Stomach smooth muscle (tissue), 2 donors: ENCODE measurements around the gene SMAD5.

Experiments
- H3K27ac ChIP-seq: one replicate; pipeline ENCODE4 v1.7.0; 2013; ENCODE audit warnings: mild to moderate bottlenecking, low read length, inconsistent platforms
- H3K27me3 ChIP-seq, 2 donors: one replicate each; pipeline ENCODE4 v1.7.0; 2013; ENCODE audit warnings: low read length in 2 of 2; ENCODE audit not compliant: insufficient read depth in 2 of 2, control insufficient read depth in 1 of 2
- H3K36me3 ChIP-seq, 2 donors: one replicate each; pipeline ENCODE4 v1.7.0; 2013; ENCODE audit warnings: low read length in 2 of 2; ENCODE audit not compliant: control insufficient read depth in 2 of 2, insufficient read depth in 2 of 2
- H3K4me1 ChIP-seq: one replicate; pipeline ENCODE4 v1.7.0; 2013; ENCODE audit warnings: low read length; ENCODE audit not compliant: control insufficient read depth, insufficient read depth
- H3K4me3 ChIP-seq, 2 donors: one replicate each; pipeline ENCODE4 v1.7.0; 2013; ENCODE audit warnings: low read length in 2 of 2
- H3K9ac ChIP-seq, 2 donors: one replicate each; pipeline ENCODE4 v1.7.0; 2013; ENCODE audit warnings: low read length in 2 of 2, mild to moderate bottlenecking in 1 of 2
- H3K9me3 ChIP-seq, 2 donors: one replicate each; pipeline ENCODE4 v1.7.0; 2013; ENCODE audit warnings: low read length in 2 of 2; ENCODE audit not compliant: control insufficient read depth in 2 of 2
- donor health status: healthy.
- donor health status: Pancreatic carcinoma.

The SMAD5 gene

GRCh38 chr5:136188859-136189258 is 56.2 kb downstream of the SMAD5 start:
- Histone ChIP-seq H3K9me3 (no peaks in the 10 kb centered on the region), H3K27ac (no peak overlapping the region), H3K27me3 (peaks cover 9 to 13% of the 10 kb centered on the region in 2 donors), H3K4me3 (no peak overlapping the region), H3K36me3 (peaks cover 7 to 20% of the 10 kb centered on the region in 2 donors), H3K4me1 (peaks cover 22% of the 10 kb centered on the region), H3K9ac (no peak overlapping the region)

DNA sequence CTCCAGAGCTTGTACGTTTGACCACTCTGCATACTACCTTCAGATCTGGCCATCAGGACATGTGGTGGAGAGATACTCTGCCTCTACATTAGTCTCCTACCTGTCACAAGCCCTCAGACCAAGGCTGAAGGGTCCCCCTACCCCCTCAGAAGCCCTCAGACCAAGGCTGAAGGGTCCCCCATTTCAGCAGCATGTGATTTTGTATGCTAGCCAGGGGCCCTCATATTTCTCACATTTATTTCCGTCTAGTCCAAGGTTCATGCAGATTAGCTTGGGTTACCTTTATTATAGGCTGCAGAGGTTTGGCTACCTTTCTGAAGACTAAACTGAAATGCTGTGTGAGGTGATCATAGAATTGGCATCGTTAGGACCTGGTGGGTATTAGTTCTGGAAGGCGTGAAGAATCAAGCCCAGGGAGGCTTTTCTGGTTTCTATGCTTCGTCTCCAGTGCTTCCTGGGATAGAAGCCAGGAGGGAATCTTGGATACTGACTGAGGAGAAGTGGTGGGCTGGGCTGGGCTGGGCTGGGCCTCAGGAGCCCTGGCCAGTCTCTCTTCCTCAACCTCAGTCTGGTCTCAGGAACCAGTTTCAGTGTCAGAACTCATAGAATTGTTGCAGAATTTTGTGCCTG is 57.6 kb downstream of the SMAD5 start:
- Histone ChIP-seq H3K4me3 (no peak overlapping the region), H3K9ac (no peak overlapping the region), H3K9me3 (no peaks in the 10 kb centered on the region), H3K27ac (no peak overlapping the region), H3K36me3 (peaks cover 7 to 20% of the 10 kb centered on the region in 2 donors), H3K27me3 (peaks cover 9 to 15% of the 10 kb centered on the region in 2 donors), H3K4me1 (peaks cover 35% of the 10 kb centered on the region)

- Histone ChIP-seq H3K27ac (no peak overlapping the region), H3K4me1 (peaks cover 42% of the 10 kb centered on the region), H3K4me3 (no peak overlapping the region), H3K27me3 (peaks cover 9 to 15% of the 10 kb centered on the region in 2 donors), H3K9ac (no peak overlapping the region), H3K9me3 (no peaks in the 10 kb centered on the region), H3K36me3 (peaks cover 7 to 20% of the 10 kb centered on the region in 2 donors)
These were observed 58.3 kb downstream of the SMAD5 start for GRCh38 chr5:136190904-136191303.

GRCh38 chr5:136191304-136192014 is 58.8 kb downstream of the SMAD5 start:
- no peak overlapping the region for H3K9ac ChIP-seq
- H3K27ac ChIP-seq: no peak overlapping the region
- H3K4me3 ChIP-seq: peak overlapping the region; percentile 64 to 77
- no peaks in the 10 kb centered on the region for H3K9me3 ChIP-seq
- peaks cover 9 to 15% of the 10 kb centered on the region in 2 donors for H3K27me3 ChIP-seq
- H3K4me1 ChIP-seq: peaks cover 45% of the 10 kb centered on the region
- peaks cover 4 to 16% of the 10 kb centered on the region in 2 donors for H3K36me3 ChIP-seq

GRCh38 chr5:136192015-136192525 is 59.4 kb downstream of the SMAD5 start:
- Histone ChIP-seq H3K27ac (no peak overlapping the region), H3K36me3 (peaks cover 4 to 16% of the 10 kb centered on the region in 2 donors), H3K9me3 (no peaks in the 10 kb centered on the region), H3K27me3 (peaks cover 9 to 15% of the 10 kb centered on the region in 2 donors), H3K9ac (no peak overlapping the region), H3K4me3 (peak overlapping the region; percentile 64 to 77), H3K4me1 (peaks cover 50% of the 10 kb centered on the region)

DNA sequence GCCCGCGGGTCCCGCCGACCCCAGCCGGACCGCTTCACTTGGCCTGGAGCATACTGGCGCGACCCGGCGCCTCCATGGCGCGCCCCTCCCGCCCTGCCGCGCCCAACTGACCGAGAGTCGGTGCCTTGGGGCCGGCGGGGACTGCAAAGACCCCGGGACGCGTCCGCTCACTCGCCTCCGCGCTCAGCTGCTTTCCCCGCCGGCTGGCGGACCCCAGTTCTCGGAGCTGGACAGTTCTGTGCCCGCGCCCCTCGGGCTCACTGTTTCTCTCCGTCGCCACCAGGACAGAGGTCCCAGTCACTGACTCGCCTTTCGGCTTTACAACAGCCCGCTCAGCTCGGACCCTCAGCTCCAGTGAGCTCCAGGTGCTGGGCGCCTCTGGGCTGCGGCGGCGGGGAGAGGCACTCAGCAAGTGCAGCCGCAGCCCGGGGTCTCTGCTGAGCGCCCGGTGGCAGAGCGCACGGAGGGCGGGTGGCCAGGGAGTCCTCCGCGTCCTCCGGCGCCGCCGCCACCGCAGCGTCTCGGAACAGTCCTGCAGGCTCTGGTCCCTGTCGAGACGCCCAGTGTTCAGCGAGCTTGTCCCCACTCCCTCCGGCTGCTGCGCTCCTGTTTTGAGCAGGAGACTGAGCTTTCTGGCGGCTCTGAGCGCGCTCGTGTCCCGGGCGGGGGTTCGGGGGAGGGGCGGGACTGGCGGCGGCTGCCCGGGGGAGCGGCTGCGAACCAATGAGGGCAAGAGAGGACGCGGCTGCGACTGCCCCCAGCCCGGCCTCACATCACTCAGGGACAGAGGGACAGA is 60.1 kb downstream of the SMAD5 start, which contains the start of gene SMIM32:
TSS of gene SMIM32 (minus strand) at position 637 of the 796 bp plus-strand sequence. CDS start 638 bp downstream, outside the sequence.
- no peaks in the 10 kb centered on the region for H3K9me3 ChIP-seq
- no peak within 1 kb of the TSS for H3K9ac ChIP-seq
- H3K27ac ChIP-seq: no peak within 1 kb of the TSS
- H3K36me3 ChIP-seq: peaks cover 4 to 11% of the 10 kb centered on the region in 2 donors
- peak within 1 kb of the TSS; percentile 64 to 77 for H3K4me3 ChIP-seq
- peaks cover 9 to 15% of the 10 kb centered on the region in 2 donors for H3K27me3 ChIP-seq
- H3K4me1 ChIP-seq: peaks cover 57% of the 10 kb centered on the region

- no peak overlapping the region for H3K9ac ChIP-seq
- H3K27ac ChIP-seq: no peak overlapping the region
- peaks cover 4 to 7% of the 10 kb centered on the region in 2 donors for H3K36me3 ChIP-seq
- peak overlapping the region; percentile 64 to 77 for H3K4me3 ChIP-seq
- peaks cover 9 to 15% of the 10 kb centered on the region in 2 donors for H3K27me3 ChIP-seq
- no peaks in the 10 kb centered on the region for H3K9me3 ChIP-seq
- peaks cover 60% of the 10 kb centered on the region for H3K4me1 ChIP-seq
These were observed 60.8 kb downstream of the SMAD5 start for GRCh38 chr5:136193322-136193935.

DNA sequence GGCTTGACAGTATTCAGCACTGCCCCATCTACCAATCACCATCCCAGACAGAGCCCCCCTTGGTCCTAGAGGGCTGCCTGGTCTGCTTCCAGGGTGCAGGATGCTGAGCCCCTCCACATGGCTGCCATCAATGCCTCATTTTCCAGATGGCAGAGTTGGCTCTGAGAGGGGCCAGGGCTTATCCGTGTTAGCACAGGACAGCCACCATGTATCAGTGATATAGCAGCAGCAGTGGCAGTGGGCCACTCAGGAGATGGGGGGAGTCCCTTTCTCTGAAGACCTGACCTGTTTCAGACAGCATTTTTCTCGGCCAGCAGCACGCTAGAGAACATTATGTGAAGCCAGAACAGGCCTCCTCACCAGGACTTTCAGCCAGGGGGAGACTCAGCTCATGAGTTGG is 61.9 kb downstream of the SMAD5 start:
- no peak overlapping the region for H3K9ac ChIP-seq
- no peaks in the 10 kb centered on the region for H3K9me3 ChIP-seq
- no peak overlapping the region for H3K4me3 ChIP-seq
- peaks cover 60% of the 10 kb centered on the region for H3K4me1 ChIP-seq
- H3K27me3 ChIP-seq: peaks cover 9 to 15% of the 10 kb centered on the region in 2 donors
- no peak overlapping the region for H3K27ac ChIP-seq
- H3K36me3 ChIP-seq: no peaks in the 10 kb centered on the region

- peaks cover 7 to 12% of the 10 kb centered on the region in 2 donors for H3K27me3 ChIP-seq
- peak overlapping the region; percentile 49 for H3K27ac ChIP-seq
- H3K9ac ChIP-seq: no peak overlapping the region
- peak overlapping the region in 1 of 2 donors; percentile 44 for H3K4me3 ChIP-seq
- peaks cover 60% of the 10 kb centered on the region for H3K4me1 ChIP-seq
- no peaks in the 10 kb centered on the region for H3K9me3 ChIP-seq
- H3K36me3 ChIP-seq: no peaks in the 10 kb centered on the region
These were observed 63.6 kb downstream of the SMAD5 start for GRCh38 chr5:136195971-136196820.
